Inflammatory macrophage treated with lipopolysaccharide for 1 hour (primary cell): Measurements from ENCODE around the gene BOLA3.
"Not testable (repeated sequence)": the region's sequence is repeated elsewhere in the genome, so short reads cannot be mapped to it uniquely, and the experiment has no call there.

Experiments used
- DNase-seq, 2 donors: peaks; one replicate each; pipeline ENCODE4 v3.0.0-alpha.2; 2020 to 2022

The BOLA3 gene

DNA sequence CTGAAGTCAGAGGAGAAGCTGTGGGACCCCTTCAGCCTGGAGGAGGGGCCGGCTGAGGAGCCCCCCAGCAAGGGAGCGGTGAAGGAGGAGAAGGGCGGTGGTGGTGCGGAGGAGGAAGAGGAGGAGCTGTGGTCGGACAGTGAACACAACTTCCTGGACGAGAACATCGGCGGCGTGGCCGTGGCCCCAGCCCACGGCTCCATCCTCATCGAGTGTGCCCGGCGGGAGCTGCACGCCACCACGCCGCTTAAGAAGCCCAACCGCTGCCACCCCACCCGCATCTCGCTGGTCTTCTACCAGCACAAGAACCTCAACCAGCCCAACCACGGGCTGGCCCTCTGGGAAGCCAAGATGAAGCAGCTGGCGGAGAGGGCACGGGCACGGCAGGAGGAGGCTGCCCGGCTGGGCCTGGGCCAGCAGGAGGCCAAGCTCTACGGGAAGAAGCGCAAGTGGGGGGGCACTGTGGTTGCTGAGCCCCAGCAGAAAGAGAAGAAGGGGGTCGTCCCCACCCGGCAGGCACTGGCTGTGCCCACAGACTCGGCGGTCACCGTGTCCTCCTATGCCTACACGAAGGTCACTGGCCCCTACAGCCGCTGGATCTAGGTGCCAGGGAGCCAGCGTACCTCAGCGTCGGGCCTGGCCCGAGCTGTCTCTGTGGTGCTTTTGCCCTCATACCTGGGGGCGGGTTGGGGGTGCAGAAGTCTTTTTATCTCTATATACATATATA lies 46.0 kb downstream of the BOLA3 start:
- DNase-seq = no peak

DNA sequence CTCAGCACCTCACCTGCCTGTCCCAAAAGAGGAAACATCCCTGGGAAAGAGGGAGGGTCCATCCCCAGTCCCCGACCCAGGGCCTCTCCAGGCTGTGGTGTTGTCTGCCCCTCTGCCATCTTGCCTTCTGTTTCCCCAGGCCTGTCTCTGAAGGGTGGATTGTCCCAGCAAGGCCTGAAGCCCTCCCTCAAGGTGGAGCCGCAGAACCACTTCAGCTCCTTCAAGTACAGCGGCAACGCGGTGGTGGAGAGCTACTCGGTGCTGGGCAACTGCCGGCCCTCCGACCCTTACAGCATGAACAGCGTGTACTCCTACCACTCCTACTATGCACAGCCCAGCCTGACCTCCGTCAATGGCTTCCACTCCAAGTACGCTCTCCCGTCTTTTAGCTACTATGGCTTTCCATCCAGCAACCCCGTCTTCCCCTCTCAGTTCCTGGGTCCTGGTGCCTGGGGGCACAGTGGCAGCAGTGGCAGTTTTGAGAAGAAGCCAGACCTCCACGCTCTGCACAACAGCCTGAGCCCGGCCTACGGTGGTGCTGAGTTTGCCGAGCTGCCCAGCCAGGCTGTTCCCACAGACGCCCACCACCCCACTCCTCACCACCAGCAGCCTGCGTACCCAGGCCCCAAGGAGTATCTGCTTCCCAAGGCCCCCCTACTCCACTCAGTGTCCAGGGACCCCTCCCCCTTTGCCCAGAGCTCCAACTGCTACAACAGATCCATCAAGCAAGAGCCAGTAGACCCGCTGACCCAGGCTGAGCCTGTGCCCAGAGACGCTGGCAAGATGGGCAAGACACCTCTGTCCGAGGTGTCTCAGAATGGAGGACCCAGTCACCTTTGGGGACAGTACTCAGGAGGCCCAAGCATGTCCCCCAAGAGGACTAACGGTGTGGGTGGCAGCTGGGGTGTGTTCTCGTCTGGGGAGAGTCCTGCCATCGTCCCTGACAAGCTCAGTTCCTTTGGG lies 47.2 kb downstream of the BOLA3 start:
- no peak for DNase-seq

DNA sequence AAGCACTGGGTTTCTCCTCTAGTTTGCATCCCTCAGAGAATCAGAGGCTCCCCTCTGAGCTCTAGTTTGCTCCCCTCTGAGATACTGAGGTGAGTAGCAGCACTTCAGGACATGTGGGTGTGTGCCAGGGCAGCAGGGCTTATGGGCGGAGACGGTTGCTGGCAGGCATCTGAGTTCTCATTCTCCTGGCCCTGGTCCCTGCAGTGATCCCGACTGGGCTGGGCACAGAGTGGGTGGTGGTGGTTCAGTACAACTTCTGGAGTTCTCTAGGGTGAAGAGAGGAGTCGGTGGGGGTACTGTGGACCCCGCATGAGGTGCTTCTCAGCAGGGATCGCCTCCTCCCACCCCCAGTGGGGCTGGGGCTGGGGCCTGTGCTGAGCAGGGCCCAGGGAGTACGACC lies 47.9 kb downstream of the BOLA3 start:
- no peak for DNase-seq

- no peak for DNase-seq
Observed at GRCh38 chr2:74099271-74099670, 48.4 kb downstream of the BOLA3 start.

- no peak for DNase-seq
Observed at GRCh38 chr2:74097574-74097973, 50.1 kb downstream of the BOLA3 start.

GRCh38 chr2:74096052-74096451 lies 51.7 kb downstream of the BOLA3 start:
- DNase-seq = no peak

DNA sequence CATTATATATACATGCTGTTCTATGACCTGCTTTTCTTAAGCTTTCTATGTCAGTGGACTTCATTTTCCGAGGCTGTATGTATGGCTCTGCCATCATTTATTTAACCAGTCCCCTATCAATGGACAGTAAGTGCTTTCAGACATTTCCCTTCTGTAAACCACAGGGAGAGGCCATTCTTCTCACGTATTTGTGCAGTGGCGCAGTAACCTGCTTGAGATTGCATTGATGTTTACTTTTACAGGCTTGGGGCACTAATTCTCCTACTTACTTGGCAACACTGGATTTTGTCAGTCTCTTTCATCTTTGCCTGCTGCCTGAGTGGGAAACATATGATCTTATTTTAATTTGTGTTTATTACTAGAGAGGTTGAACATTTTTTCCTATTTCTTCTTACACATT lies 52.1 kb downstream of the BOLA3 start:
- no peak for DNase-seq

- no peak for DNase-seq
Observed at GRCh38 chr2:74094291-74094690, 53.4 kb downstream of the BOLA3 start.

DNA sequence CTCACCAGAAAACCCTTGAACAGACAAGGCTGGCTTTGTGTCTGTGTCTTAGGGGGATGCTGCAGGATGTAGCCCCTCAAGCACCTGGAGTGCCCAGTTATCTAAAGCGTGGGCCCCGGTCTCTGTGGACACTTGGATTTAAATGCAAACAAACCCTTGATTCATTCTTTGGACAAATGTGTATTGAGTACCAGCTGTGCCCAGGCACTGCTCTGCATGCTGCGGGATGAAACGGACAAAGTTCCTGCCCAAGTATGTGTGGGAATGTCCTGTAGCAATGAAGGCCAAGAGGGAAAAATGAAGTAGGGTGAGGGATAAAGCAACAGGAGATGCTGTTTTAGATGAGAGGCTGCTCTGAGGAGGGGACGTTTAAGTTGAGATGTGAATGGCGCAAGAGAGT lies 53.9 kb downstream of the BOLA3 start:
- DNase-seq = no peak

- DNase-seq = no peak
Observed at GRCh38 chr2:74093426-74093825, 54.3 kb downstream of the BOLA3 start.

GRCh38 chr2:74092275-74092674 lies 55.4 kb downstream of the BOLA3 start:
- no peak for DNase-seq

DNA sequence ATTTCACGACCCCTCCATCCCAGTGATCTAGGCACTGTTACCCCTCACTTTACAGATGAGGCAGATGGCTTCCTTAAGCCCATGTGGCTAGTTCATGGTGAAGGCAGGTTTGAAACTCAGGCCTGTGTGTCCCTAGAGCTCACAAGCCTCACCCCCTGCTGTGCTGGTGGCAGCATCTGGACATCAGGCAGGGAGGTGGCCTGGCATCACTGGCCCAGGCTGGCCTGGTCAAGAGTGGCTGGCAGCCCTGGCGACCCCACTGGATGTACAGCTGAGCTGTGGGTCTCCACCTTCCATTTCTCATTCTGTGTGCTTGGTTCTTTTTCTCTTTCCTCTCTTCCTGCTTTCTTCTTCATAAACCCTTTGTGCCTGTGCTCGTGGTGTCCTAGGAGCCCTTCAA lies 56.3 kb downstream of the BOLA3 start:
- DNase-seq = no peak

DNA sequence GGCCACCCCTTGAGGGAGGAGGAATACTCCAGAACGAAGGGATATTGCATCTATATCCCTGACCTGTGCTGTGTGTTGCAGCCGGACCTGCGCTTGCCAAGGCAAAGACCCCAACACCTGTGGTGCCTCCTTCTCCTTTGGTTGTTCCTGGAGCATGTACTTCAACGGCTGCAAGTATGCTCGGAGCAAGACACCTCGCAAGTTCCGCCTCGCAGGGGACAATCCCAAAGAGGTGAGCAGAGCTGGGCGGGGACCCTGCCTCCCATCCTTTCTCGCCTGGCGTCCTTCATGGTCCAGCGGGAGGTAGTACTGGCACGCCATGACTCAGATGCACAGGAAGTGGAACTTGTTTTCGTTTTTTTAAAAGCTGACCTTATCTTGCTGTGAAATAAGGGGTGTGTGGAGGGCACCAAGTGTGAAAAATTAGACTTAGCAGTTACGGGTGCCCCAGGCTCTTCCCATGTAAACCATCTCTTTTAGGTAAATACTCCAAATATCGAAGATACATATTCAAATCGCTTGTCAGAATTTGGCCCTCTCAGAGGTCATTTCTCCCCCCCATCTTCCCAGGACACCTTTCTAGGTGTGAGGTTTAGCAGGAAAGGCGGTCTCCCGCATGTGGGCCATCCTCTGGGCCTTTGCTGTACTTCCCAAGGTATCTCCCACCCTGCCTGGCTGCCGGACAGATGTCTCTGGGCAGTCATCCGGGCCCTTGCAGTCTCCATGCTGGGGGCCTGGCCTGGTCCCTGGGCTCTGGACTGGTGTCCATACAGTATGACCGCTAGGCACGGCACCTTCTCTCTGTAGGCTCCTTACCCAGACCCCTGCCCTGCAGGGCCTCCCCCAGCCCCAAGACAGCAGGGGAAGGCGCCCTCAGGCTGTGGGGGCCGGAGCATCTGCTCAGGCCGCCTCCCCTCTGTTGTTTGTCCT lies 57.6 kb downstream of the BOLA3 start:
- DNase-seq = no peak

DNA sequence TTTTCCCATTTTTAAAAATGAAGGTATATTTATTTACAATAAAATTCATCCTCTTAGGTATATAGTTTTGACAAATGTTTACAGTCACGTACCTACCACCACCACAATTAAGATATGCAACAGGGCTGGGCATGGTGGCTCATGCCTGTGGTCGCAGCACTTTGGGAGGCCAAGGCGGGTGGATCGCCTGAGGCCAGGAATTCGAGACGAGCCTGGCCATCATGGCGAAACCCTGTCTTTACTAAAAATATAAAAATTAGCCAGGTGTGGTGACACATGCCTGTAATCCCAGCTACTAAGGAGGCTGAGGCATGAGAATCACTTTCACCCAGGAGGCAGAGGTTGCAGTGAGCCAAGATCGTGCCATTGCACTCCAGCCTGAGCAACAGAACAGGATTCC lies 59.0 kb downstream of the BOLA3 start:
- not testable (repeated sequence) for DNase-seq

GRCh38 chr2:74087696-74088095 lies 60.0 kb downstream of the BOLA3 start:
- no peak for DNase-seq

DNA sequence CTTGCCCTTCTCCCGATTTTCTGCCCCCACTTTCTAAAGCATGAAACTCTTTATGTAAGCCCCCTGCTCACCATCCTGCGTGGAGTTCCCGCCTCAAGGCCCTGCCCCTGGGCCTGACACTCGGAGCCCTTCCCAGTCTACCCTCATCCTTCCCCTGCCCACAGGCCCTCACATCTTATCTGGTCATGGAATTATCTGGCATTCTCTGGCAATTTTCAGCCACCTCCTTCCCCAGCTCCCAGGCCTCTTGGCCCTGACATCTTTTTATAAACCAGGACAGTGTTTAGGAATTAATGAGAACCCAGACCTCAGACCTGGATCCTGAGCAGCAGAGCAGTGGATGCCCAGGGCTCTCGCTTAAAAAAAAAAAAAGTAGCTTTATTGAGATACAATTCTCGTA lies 61.7 kb downstream of the BOLA3 start:
- no peak for DNase-seq
